Neuronal stem cell (in vitro differentiated cells): ENCODE measurements around the gene CABP5.

Experiments used
- DNase-seq: peaks from one replicate; pipeline ENCODE4 v3.0.0-alpha.2; 2013; ENCODE audit warnings: low spot score
- H2AFZ ChIP-seq: one replicate; pipeline ENCODE4 v1.6.1; 2013; ENCODE audit warnings: mild to moderate bottlenecking, low read length, inconsistent platforms
- H2AK5ac ChIP-seq: 2 replicates; pipeline ENCODE4 v1.6.1; 2013; ENCODE audit warnings: low read depth, mild to moderate bottlenecking, inconsistent platforms, low read length, moderate library complexity, mixed read lengths
- H2BK120ac ChIP-seq: 2 replicates; pipeline ENCODE4 v1.6.1; 2013; ENCODE audit warnings: low read depth, mild to moderate bottlenecking, inconsistent platforms, low read length, moderate library complexity, mixed read lengths
- H2BK12ac ChIP-seq: one replicate; pipeline ENCODE4 v1.6.1; 2013; ENCODE audit warnings: low read length, inconsistent platforms
- H2BK15ac ChIP-seq: 2 replicates; pipeline ENCODE4 v1.6.1; 2013; ENCODE audit warnings: mild to moderate bottlenecking, low read length, inconsistent platforms, mixed read lengths
- H2BK5ac ChIP-seq: one replicate; pipeline ENCODE4 v1.6.1; 2013; ENCODE audit warnings: inconsistent platforms, mild to moderate bottlenecking, low read length, moderate library complexity
- H3K14ac ChIP-seq: one replicate; pipeline ENCODE4 v1.6.1; 2013; ENCODE audit warnings: low read length, inconsistent platforms
- H3K18ac ChIP-seq: 2 replicates; pipeline ENCODE4 v1.6.1; 2013; ENCODE audit warnings: low read length, inconsistent platforms
- H3K23ac ChIP-seq: 2 replicates; pipeline ENCODE4 v1.6.1; 2013; ENCODE audit warnings: low read depth, mild to moderate bottlenecking, mixed read lengths, low read length, inconsistent platforms; ENCODE audit not compliant: poor library complexity
- H3K27ac ChIP-seq: replicated peaks from 3 replicates; pipeline ENCODE4 v1.5.1; 2013; ENCODE audit warnings: low read length, inconsistent platforms
- H3K27me3 ChIP-seq, 3 experiments: 2 replicates each; pipeline ENCODE4 v1.6.1; 2013; ENCODE audit warnings: low read length in 3 of 3, mild to moderate bottlenecking in 2 of 3, inconsistent platforms in 1 of 3, low read depth in 1 of 3, mixed read lengths in 1 of 3, moderate library complexity in 1 of 3; ENCODE audit not compliant: control insufficient read depth in 3 of 3, insufficient read depth in 3 of 3
- H3K36me3 ChIP-seq, 2 donors: replicated peaks in 1 of 2; 2 replicates each; pipeline ENCODE4 v1.6.1; 2013; ENCODE audit warnings: low read length in 2 of 2; ENCODE audit not compliant: control insufficient read depth in 2 of 2, insufficient read depth in 2 of 2
- H3K4ac ChIP-seq: 2 replicates; pipeline ENCODE4 v1.6.1; 2013; ENCODE audit warnings: inconsistent platforms, mild to moderate bottlenecking, low read length, moderate library complexity
- H3K4me1 ChIP-seq, 2 donors: 1 replicate in 1 of 2; 2 replicates in 1 of 2; pipeline ENCODE4 v1.6.1; 2013; ENCODE audit warnings: low read length in 2 of 2, low read depth in 1 of 2; ENCODE audit not compliant: control insufficient read depth in 2 of 2, insufficient read depth in 1 of 2
- H3K4me2 ChIP-seq: one replicate; pipeline ENCODE4 v1.6.1; 2013; ENCODE audit warnings: mild to moderate bottlenecking, low read length, inconsistent platforms; ENCODE audit not compliant: insufficient read depth, poor library complexity, severe bottlenecking
- H3K4me3 ChIP-seq, 2 donors: 2 replicates each; pipeline ENCODE4 v1.5.1; 2013; ENCODE audit warnings: low read length in 2 of 2, mild to moderate bottlenecking in 2 of 2, inconsistent platforms in 1 of 2, moderate library complexity in 1 of 2
- H3K79me1 ChIP-seq: one replicate; pipeline ENCODE4 v1.6.1; 2013; ENCODE audit warnings: low read depth, mild to moderate bottlenecking, inconsistent platforms, low read length, moderate library complexity
- H3K9ac ChIP-seq: one replicate; pipeline ENCODE4 v1.6.1; 2013; ENCODE audit warnings: mild to moderate bottlenecking, low read depth, low read length, inconsistent platforms; ENCODE audit not compliant: poor library complexity
- H3K9me3 ChIP-seq, 2 donors: replicated peaks in 1 of 2; 2 replicates each; pipeline versions ENCODE3 to v1.6.1; 2013; ENCODE audit warnings: low read length in 2 of 2, mild to moderate bottlenecking in 2 of 2, inconsistent platforms in 1 of 2, low read depth in 1 of 2, mixed read lengths in 1 of 2, moderate library complexity in 1 of 2; ENCODE audit not compliant: control insufficient read depth in 2 of 2, insufficient read depth in 1 of 2
- H4K8ac ChIP-seq: one replicate; pipeline ENCODE4 v1.6.1; 2013; ENCODE audit warnings: low read depth, mild to moderate bottlenecking, inconsistent platforms, low read length, moderate library complexity
- H4K91ac ChIP-seq: one replicate; pipeline ENCODE4 v1.6.1; 2013; ENCODE audit warnings: low read length, low read depth, mild to moderate bottlenecking, inconsistent platforms; ENCODE audit not compliant: poor library complexity
- WGBS, 2 donors: extraction: QIAGEN DNeasy Blood & Tissue Kit; methylation state at CpG; one replicate each; pipeline ENCODE4 v1.1.7; 2013; ENCODE audit warnings: missing lambda C conversion rate in 2 of 2, mixed read lengths in 1 of 2; ENCODE audit not compliant: insufficient read length in 2 of 2, insufficient replicate concordance in 1 of 2; ENCODE audit errors: extremely low coverage in 2 of 2; 5-methylcytosine and 5-hydroxymethylcytosine counted together

The CABP5 gene

GRCh38 chr19:48023011-48023410 is 20.9 kb downstream of the CABP5 start:
- Histone ChIP-seq H2AFZ (no peak overlapping the region), H3K14ac (no peak overlapping the region), H3K18ac (no peak overlapping the region), H2BK12ac (no peak overlapping the region), H3K4ac (no peak overlapping the region), H2AK5ac (no peak overlapping the region), H4K8ac (no peak overlapping the region), H3K9ac (no peak overlapping the region), H3K4me1 (no peaks in the 10 kb centered on the region), H3K4me2 (no peak overlapping the region), H3K36me3 (peaks cover 0 to 2% of the 10 kb centered on the region in 2 donors), H2BK120ac (no peak overlapping the region), H2BK15ac (no peak overlapping the region), H3K79me1 (no peaks in the 10 kb centered on the region), H3K27ac (no peak overlapping the region), H3K4me3 (no peak overlapping the region), H3K23ac (no peak overlapping the region), H4K91ac (no peak overlapping the region), H3K9me3 (no peaks in the 10 kb centered on the region), H3K27me3 (peaks cover 0 to 4% (median 0%) of the 10 kb centered on the region in 3 experiments), H2BK5ac (no peak overlapping the region)
- WGBS, 2 donors = 100% methylated on average over 1 of the region's 2 CpGs; no CpG with 5 or more reads in 1 of the 2 donors
- no peak for DNase-seq

GRCh38 chr19:48020686-48021085 is 23.2 kb downstream of the CABP5 start:
- Histone ChIP-seq H2BK12ac (no peak overlapping the region), H2BK15ac (no peak overlapping the region), H3K18ac (no peak overlapping the region), H3K9me3 (no peaks in the 10 kb centered on the region), H2BK5ac (no peak overlapping the region), H2AFZ (no peak overlapping the region), H3K4me1 (no peaks in the 10 kb centered on the region), H4K91ac (no peak overlapping the region), H3K23ac (no peak overlapping the region), H2BK120ac (no peak overlapping the region), H4K8ac (no peak overlapping the region), H3K36me3 (peaks cover 0 to 2% of the 10 kb centered on the region in 2 donors), H3K4me2 (no peak overlapping the region), H3K9ac (no peak overlapping the region), H3K4ac (no peak overlapping the region), H3K79me1 (no peaks in the 10 kb centered on the region), H2AK5ac (no peak overlapping the region), H3K14ac (no peak overlapping the region), H3K27me3 (peaks cover 0 to 4% (median 0%) of the 10 kb centered on the region in 3 experiments), H3K27ac (no peak overlapping the region), H3K4me3 (no peak overlapping the region)
- DNase-seq = no peak
- WGBS, 2 donors = no CpG with 5 or more reads among the region's 3 CpGs

GRCh38 chr19:48010932-48011758 is 32.7 kb downstream of the CABP5 start:
- no peaks in the 10 kb centered on the region for H3K36me3 ChIP-seq
- H3K79me1 ChIP-seq = no peaks in the 10 kb centered on the region
- no peaks in the 10 kb centered on the region for H3K27me3 ChIP-seq
- H2BK5ac ChIP-seq = no peak overlapping the region
- H2BK120ac ChIP-seq = no peak overlapping the region
- H2AK5ac ChIP-seq = no peak overlapping the region
- no peak overlapping the region for H2AFZ ChIP-seq
- H3K18ac ChIP-seq = no peak overlapping the region
- H3K4me1 ChIP-seq = no peaks in the 10 kb centered on the region
- no peak overlapping the region for H4K8ac ChIP-seq
- no peak overlapping the region for H4K91ac ChIP-seq
- no peak overlapping the region for H3K23ac ChIP-seq
- no peak overlapping the region for H3K4ac ChIP-seq
- no peak overlapping the region for H3K9ac ChIP-seq
- no peak overlapping the region for H2BK12ac ChIP-seq
- no peaks in the 10 kb centered on the region for H3K9me3 ChIP-seq
- no peak overlapping the region for H3K4me3 ChIP-seq
- H3K14ac ChIP-seq = no peak overlapping the region
- no CpG with 5 or more reads among the region's 11 CpGs for WGBS, 2 donors
- DNase-seq = no peak
- H3K4me2 ChIP-seq = no peak overlapping the region
- no peak overlapping the region for H3K27ac ChIP-seq
- no peak overlapping the region for H2BK15ac ChIP-seq

- Histone ChIP-seq H3K36me3 (no peaks in the 10 kb centered on the region), H3K9ac (no peak overlapping the region), H2AK5ac (no peak overlapping the region), H3K27me3 (no peaks in the 10 kb centered on the region), H3K4me2 (no peak overlapping the region), H3K4me3 (no peak overlapping the region), H3K79me1 (no peaks in the 10 kb centered on the region), H2BK120ac (no peak overlapping the region), H3K4me1 (no peaks in the 10 kb centered on the region), H4K91ac (no peak overlapping the region), H3K4ac (no peak overlapping the region), H3K27ac (no peak overlapping the region), H3K18ac (no peak overlapping the region), H3K23ac (no peak overlapping the region), H4K8ac (no peak overlapping the region), H3K9me3 (no peaks in the 10 kb centered on the region), H2BK5ac (no peak overlapping the region), H3K14ac (no peak overlapping the region), H2BK12ac (no peak overlapping the region), H2AFZ (peak overlapping the region; percentile 78), H2BK15ac (no peak overlapping the region)
- WGBS, 2 donors = no CpG with 5 or more reads among the region's 6 CpGs
- DNase-seq = no peak
These were observed 37.1 kb downstream of the CABP5 start for GRCh38 chr19:48006762-48007161.
